Measurements from ENCODE around the gene BBS5.
"Not testable (repeated sequence)": the region's sequence is repeated elsewhere in the genome, so short reads cannot be mapped to it uniquely, and the experiment has no call there.

Gene BBS5

GRCh38 chr2:169510496-169510895, 31.2 kb downstream of the BBS5 start:
- TF ChIP-seq CTCF (IDR thresholded peaks at IDR 0.05; ENCODE audit: insufficient read depth, low read length, missing control alignments), result no peak
- no peak for DNase-seq (ENCODE audit: low read depth, low spot score)
- POLR2A ChIA-PET, result no interaction called here
- CTCF ChIA-PET, result no interaction called here
- H3K4me3 ChIP-seq (ENCODE audit: low read depth, low read length), result no peak overlapping the region

GRCh38 chr2:169511818-169512217, 32.5 kb downstream of the BBS5 start:
- ChIA-PET CTCF (no interaction called here), POLR2A (no interaction called here)
- no peak for TF ChIP-seq CTCF (IDR thresholded peaks at IDR 0.05; ENCODE audit: insufficient read depth, low read length, missing control alignments)
- DNase-seq (ENCODE audit: low read depth, low spot score), result no peak
- H3K4me3 ChIP-seq (ENCODE audit: low read depth, low read length), result no peak overlapping the region

- TF ChIP-seq CTCF (IDR thresholded peaks at IDR 0.05; ENCODE audit: insufficient read depth, low read length, missing control alignments), result no peak
- CTCF ChIA-PET, result no interaction called here
- POLR2A ChIA-PET, result no interaction called here
- DNase-seq (ENCODE audit: low read depth, low spot score), result no peak
- H3K4me3 ChIP-seq (ENCODE audit: low read depth, low read length), result no peak overlapping the region
These were observed 33.2 kb downstream of the BBS5 start for GRCh38 chr2:169512525-169512924.

GRCh38 chr2:169513094-169513493, 33.8 kb downstream of the BBS5 start:
- no peak overlapping the region for H3K4me3 ChIP-seq (ENCODE audit: low read depth, low read length)
- DNase-seq (ENCODE audit: low read depth, low spot score), result no peak
- ChIA-PET POLR2A (no interaction called here), CTCF (interaction anchor here (1.0 to 1.4 kb wide), 2 partner anchors 12 to 15 kb away, joined by 3 to 4 read pairs; no protein-coding TSS in a partner anchor)
- no peak for TF ChIP-seq CTCF (IDR thresholded peaks at IDR 0.05; ENCODE audit: insufficient read depth, low read length, missing control alignments)

- no peak for DNase-seq (ENCODE audit: low read depth, low spot score)
- POLR2A ChIA-PET, result no interaction called here
- no peak overlapping the region for H3K4me3 ChIP-seq (ENCODE audit: low read depth, low read length)
- CTCF ChIA-PET, result interaction anchor here (1.0 to 1.4 kb wide), 2 partner anchors 11 to 14 kb away, joined by 3 to 4 read pairs; no protein-coding TSS in a partner anchor
- TF ChIP-seq CTCF (IDR thresholded peaks at IDR 0.05; ENCODE audit: insufficient read depth, low read length, missing control alignments), result no peak
These were observed 34.6 kb downstream of the BBS5 start for GRCh38 chr2:169513926-169514325.

- CTCF ChIA-PET; DNase-seq (ENCODE audit: low read depth, low spot score); POLR2A ChIA-PET; H3K4me3 ChIP-seq (ENCODE audit: low read depth, low read length): not testable (repeated sequence)
These were observed 35.5 kb downstream of the BBS5 start for GRCh38 chr2:169514758-169515157.

GRCh38 chr2:169516488-169516995, 37.2 kb downstream of the BBS5 start:
- DNase-seq (ENCODE audit: low read depth, low spot score); H3K4me3 ChIP-seq (ENCODE audit: low read depth, low read length); POLR2A ChIA-PET: not testable (repeated sequence)
- CTCF ChIA-PET, result interaction anchor here (0.7 kb wide), 1 partner anchor 12 kb away, joined by 4 read pairs; no protein-coding TSS in a partner anchor

Data from AG04449 (cell line).